ENCODE data around the gene RAB12.
"Not testable (repeated sequence)": the region's sequence is repeated elsewhere in the genome, so short reads cannot be mapped to it uniquely, and the experiment has no call there.

Gene RAB12

DNA sequence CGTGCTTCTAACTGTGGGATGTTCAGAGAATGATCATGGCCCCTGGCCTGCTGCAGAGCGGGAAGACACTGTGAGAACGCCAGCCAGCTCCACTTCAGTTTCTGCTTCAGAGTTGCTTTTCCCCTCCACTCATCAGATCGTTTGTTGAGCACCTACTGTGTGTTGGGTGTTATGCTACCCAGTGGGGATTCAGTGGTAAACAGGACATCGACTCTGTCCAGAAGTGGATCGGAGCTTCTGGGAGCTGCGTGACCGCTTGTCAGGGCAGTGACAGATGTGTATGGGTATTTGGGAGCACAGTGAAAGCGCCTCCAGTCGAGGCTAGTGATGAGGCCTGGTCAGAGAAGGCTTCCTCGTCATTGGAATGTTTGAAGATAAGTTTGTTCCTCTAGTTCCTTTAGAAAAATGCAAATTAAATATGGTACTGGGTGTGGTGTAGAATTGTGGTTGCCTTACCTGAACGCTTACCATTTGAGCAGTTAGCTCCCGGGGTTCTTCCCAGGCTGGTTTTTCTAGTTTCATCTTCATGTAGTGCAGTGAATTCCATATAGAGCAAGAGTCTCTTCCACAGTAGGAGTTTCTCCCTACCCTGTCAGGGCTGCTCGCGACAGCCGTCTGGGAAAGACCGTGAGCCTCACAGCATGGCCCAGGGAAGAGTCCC is 2.8 kb downstream of the RAB12 start:
- no peak for DNase-seq (ENCODE audit: low spot score)

DNA sequence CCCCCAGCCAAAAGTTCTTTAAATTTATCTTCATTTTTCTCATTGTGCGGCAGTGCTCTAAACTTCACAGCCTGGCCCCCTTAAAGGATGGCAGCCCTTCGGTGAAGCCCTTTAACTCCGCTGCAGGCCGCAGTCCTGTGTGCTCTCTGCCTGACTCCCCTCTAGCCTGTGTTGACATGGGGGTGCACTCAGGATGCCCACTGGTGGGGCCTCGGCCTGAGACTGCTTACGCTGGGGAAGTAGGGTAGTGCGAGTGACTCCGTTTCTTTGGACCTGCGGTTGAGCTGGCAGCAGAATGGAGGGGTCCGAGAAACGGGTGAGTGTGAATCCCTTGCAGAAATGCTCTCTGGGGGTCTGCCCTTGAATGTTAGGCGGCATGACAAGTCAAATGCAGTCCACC is 5.6 kb downstream of the RAB12 start:
- DNase-seq (ENCODE audit: low spot score) = no peak

- DNase-seq (ENCODE audit: low spot score) = peak; percentile 53
Observed at GRCh38 chr18:8615397-8616027, 6.3 kb downstream of the RAB12 start.

DNA sequence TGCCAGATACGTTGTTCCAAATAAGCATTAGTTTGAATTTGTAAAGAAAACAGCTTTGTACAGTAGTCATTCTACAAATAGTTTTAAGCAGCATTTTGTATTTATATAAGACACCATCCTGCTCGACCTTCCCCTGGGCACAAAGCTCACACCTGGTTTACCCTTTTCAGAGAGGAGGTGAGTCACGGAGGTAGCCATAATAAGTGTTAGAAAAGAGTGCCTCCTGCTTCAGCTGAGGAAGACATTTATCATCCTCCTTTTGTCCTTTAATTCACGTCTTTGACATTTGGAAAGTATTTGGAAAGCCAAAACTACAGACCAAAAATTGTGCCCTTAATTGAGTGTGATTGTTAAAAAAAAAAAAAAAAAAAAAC is 6.8 kb downstream of the RAB12 start:
- DNase-seq (ENCODE audit: low spot score) = no peak

DNA sequence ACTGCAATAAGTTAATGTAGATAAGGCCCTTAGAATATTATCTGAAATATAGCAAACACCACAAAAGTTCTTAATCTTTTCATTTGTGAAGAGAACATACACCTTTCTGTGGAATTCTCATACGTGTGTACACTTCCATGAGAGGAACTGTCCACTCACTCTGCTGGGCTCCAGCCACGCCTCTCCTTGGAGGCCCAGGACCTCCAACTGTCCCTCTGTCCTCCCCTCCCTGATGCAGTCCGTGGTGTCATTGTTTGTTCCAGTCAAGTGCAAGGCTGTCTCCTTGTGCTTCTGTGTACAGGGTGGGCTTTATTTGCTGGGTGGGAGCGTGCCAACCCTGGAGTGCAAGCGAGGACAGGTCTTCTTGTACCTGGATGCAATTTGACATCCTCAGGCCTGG is 8.7 kb downstream of the RAB12 start:
- no peak for DNase-seq (ENCODE audit: low spot score)

DNA sequence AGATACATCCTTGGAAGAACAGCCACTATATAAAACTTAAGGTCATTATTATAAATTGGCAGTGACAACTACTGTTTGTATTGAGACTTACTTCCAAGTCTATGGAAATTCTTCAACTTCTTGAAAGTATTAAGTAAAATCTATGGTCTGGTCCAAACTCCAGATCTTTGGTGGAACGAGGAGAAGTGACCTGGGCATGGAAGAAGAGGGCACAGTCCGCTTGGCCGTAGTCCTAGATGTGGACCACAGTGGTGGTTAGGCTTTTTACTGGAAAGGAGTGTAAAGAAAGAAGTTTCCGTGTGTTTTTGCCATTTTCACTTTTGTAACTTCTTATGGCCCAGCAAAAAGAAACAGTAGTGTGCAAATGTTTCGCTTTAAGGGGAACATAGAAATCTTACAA is 9.8 kb downstream of the RAB12 start:
- no peak for DNase-seq (ENCODE audit: low spot score)

- DNase-seq (ENCODE audit: low spot score) = no peak
Observed at GRCh38 chr18:8619835-8620577, 10.8 kb downstream of the RAB12 start.

- DNase-seq (ENCODE audit: low spot score) = no peak
Observed at GRCh38 chr18:8620845-8621244, 11.6 kb downstream of the RAB12 start.

DNA sequence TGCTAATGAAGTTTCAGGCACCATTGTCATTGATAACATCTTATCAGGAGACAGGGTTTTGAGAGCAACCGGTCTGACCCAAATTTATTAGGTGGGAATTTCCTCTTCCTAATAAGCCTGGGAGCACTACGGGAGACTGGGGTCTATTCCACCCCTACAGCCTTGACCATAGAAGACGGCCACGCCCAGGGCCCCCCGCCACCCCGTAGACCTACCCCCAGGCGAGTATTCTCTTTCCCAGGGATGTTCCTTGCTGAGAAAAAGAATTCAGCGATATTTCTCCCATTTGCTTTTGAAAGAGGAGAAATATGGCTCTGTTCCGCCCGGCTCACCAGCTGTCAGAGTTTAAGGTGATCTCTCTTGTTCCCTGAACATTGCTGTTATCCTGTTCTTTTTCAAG is 13.4 kb downstream of the RAB12 start:
- not testable (repeated sequence) for DNase-seq (ENCODE audit: low spot score)

GRCh38 chr18:8623549-8624106 is 14.4 kb downstream of the RAB12 start:
- no peak for DNase-seq (ENCODE audit: low spot score)

DNA sequence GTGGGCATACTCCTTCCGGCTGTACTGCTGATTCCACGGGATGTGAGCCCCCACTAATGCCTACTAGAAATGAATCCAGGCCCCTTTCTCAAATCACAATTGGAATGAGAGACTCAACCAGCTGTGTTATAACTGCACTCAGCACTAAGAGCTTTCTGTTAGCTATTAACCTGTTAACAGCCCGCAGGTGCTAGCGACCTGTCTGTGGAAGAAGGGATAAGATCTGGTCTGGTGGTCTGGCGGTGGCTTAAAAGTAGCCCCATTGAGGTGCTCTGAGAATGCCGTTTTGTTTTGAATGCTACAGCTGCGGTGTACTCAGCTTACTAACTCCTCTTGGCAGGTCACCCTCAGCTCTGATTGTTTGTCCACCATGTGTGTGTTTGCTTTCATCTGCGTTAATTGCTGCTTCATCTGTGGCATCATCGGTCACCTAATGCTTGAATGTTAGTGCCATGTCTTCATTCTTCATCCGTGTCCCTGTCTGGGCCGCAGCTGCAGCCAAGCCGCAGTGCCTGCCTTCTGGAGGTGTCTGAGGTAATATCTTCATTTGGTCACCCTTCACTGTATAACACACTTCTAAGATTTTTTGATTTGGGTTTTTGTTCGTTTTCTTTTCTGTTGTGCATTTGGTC is 16.3 kb downstream of the RAB12 start:
- no peak for DNase-seq (ENCODE audit: low spot score)

DNA sequence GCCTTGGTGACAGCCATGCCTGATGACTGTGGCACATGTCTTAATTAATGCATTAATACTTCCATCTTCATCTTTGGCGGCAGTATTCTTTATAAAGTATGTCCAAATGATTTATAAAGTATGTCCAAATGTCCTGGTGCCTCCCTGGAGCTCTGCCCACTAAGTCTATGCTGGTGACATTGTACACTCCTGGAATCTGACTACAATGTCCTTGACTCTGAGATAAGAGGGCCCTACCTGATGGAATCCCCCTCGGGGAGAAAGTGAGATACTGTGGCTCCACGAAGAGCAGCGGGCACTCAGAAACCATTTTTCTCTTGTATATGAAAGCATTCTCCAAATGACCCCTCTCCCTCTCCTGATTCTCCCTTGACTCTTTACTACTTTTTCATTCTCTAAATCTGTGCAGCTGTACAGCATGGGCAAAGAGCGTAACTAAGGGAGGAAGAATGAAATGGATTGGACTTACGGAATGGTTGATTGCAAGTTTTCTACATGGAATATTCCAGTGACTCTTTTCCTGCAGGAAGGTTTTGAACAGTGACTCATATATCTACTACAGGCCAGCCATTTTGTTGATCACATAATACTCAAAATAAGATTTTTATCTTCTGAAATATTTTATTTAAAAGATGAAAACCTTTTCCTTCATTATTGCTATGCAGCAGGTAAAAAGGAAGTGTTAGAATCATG is 17.3 kb downstream of the RAB12 start:
- DNase-seq (ENCODE audit: low spot score) = no peak

DNA sequence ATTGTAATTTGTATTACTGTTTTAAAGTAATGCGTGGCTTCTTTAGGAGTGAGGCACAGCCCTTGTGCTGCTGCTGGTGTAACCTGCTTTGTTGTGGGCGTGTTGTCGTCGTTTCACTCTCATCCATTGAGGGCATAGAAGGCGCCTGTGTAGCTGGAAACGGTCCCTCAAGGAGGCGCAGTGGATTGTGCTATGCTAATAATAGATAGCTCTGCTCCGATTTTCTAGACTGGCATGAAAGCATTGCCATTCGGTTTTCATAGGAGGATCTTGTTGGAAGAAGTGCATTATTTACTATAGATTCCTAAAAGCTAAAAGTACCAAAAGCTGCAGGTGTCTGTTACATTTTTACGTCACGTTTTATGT is 17.9 kb downstream of the RAB12 start:
- no peak for DNase-seq (ENCODE audit: low spot score)

GRCh38 chr18:8627540-8627939 is 18.3 kb downstream of the RAB12 start:
- no peak for DNase-seq (ENCODE audit: low spot score)

- DNase-seq (ENCODE audit: low spot score) = no peak
Observed at GRCh38 chr18:8629602-8630001, 20.4 kb downstream of the RAB12 start.

DNA sequence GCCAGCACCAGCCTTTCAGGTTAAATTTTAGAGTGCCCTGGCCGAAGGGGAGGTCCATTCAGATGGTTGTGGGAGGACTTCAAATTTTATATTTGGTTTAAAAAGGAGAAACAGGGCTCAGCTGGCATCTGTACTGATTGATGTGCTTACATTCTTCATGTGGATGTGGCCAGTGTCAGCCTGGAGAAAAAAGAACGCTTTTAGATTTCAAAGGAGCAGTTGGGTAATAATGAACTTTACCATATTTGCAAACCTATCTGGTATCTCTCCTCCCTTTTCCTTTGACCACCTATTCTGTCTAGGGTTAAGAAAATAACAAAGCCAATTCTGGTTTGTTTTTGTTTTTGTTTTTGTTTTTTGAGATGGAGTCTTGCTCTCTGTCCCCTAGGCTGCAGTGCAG is 21.3 kb downstream of the RAB12 start:
- DNase-seq (ENCODE audit: low spot score) = no peak

GRCh38 chr18:8631265-8631664 is 22.0 kb downstream of the RAB12 start:
- DNase-seq (ENCODE audit: low spot score) = no peak

GRCh38 chr18:8632386-8632785 is 23.1 kb downstream of the RAB12 start:
- DNase-seq (ENCODE audit: low spot score) = no peak

GRCh38 chr18:8634508-8634907 is 25.3 kb downstream of the RAB12 start:
- DNase-seq (ENCODE audit: low spot score) = no peak

GRCh38 chr18:8635087-8635486 is 25.9 kb downstream of the RAB12 start:
- DNase-seq (ENCODE audit: low spot score) = no peak

DNA sequence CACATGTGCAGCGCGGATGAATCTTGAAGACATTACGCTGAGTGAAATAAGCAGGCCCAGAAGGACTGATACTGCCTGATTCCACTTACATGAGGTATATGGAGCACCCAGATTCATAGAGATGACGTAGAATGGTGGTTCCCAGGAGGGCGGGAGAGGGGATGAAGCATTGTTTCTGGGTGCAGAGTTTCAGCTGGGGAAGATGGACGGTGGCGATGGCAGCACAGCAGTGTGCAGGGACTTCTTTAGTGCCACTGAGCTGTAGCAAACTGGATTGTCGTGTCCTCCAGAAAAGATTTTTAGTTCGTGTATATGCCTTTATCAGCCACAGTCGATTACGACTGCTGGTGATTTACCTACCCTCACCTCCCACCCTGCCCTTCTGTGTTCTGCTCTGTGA is 30.5 kb downstream of the RAB12 start:
- no peak for DNase-seq (ENCODE audit: low spot score)

DNA sequence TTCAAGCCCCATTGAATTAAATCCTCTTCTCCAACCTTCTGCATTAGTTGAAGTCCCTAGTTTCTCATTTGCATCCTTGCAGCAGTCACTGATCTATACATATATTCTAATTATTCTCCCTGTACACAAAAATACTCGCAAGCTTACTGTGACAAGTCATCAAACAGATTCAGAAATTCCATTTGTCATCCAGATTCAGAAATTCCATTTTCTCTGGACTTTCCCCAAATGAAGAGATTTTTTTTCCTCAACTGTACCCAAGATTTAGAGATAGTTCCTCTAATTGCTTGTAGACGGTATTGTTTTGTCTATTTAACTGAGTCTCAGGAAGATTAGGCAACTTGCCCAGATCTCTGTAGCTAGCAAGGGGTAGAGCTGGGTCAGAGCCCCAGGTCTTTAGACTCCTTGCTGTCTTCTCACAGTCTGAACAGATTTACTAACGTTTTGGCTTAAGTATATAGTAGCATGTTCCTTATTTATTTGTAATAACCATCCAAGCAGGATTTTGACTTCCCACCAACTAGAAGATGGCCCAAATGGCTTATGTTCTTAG is 34.2 kb downstream of the RAB12 start:
- DNase-seq (ENCODE audit: low spot score) = no peak
